Fibroblast of skin of right quadriceps (primary cell): ENCODE data around the gene HBEGF.

ENCODE experiments used
- DNase-seq: peaks from one replicate; pipeline ENCODE4 v3.0.0-alpha.2; 2013

Gene HBEGF

GRCh38 chr5:140346348-140347221 lies at the start of gene HBEGF:
Gene HBEGF, minus strand, starts transcription at chr5:140346603. Its CDS starts 275 bp downstream, at chr5:140346328.
- DNase-seq = peak; percentile 65

GRCh38 chr5:140393738-140394137 lies 47.3 kb upstream of the HBEGF start:
- no peak for DNase-seq

GRCh38 chr5:140391732-140392131 lies 45.3 kb upstream of the HBEGF start:
- no peak for DNase-seq

DNA sequence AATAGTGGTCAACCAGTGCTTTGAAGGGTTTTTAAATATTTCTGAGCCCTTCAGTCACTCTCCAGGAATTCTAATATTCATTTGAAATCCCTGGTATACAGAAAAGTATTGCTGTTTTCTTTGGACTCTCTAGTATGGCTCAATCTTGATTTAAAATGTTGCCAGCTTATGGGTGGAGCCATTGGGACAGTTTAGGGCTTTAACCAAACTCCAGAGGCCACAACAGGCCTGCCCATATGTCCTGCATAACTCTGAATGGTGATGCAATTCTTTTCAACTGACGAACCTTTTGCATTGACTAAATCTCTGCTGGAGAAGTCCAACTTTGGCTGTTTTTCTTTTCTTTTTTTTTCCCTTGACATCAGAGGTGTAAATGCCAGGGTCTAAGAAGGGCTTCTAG lies 44.9 kb upstream of the HBEGF start:
- no peak for DNase-seq

DNA sequence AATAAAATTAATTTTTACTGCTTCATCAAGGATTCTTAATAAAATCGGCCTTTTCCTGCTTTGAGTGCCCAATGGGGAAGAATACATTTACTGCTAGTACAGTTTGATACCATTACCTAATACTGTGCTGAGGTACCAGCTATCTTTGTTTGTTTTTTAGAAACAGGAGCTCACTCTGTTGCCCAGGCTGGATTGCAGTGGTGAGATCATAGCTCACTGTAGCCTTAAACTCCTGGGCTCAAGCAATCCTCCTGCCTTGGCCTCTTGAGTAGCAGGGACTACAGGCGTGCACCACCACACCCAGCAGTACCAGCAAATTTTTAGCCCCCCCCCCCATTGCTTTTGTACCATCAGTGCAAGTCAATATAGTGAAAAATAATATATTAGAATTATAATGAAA lies 41.6 kb upstream of the HBEGF start:
- DNase-seq = no peak

DNA sequence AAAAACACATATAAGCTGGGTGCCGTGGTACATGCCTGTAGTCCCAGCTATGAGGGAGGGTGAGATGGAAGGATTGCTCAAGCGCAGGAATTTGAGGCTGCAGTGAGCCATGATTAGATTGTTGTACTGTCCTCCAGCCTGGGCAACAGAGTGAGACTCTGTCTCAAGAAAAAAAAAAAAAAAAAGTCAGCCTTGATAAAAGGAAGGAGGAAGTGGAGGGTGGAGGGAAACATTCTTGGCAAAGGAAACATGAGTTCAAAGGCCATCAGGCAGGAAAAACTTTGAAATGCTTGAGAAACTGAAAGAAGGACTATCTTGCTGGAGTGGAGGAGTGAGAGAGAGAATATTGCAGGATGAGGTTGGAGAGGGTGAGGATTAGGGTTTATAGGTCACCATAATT lies 36.9 kb upstream of the HBEGF start:
- DNase-seq = no peak

DNA sequence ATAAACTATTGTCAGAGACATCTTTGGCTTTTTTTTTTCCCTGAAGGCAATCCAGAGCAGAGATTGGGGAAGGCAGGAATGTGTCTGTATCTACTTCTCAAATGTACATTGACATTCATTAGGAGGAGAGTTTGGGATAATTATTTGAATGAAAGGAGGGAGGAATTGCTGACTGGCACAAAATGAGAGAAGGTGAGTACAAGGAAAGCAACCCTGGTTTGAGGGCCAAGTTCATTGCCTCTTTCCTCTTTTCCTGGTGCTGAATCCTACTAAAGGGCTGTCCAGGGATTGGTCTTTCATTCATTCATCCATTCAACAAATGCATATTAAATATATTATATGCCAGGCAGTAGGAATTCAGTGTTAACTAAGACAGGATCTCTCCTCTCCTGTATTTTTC lies 36.5 kb upstream of the HBEGF start:
- DNase-seq = no peak

- no peak for DNase-seq
Observed at GRCh38 chr5:140381972-140382371, 35.6 kb upstream of the HBEGF start.

GRCh38 chr5:140381351-140381750 lies 34.9 kb upstream of the HBEGF start:
- no peak for DNase-seq

DNA sequence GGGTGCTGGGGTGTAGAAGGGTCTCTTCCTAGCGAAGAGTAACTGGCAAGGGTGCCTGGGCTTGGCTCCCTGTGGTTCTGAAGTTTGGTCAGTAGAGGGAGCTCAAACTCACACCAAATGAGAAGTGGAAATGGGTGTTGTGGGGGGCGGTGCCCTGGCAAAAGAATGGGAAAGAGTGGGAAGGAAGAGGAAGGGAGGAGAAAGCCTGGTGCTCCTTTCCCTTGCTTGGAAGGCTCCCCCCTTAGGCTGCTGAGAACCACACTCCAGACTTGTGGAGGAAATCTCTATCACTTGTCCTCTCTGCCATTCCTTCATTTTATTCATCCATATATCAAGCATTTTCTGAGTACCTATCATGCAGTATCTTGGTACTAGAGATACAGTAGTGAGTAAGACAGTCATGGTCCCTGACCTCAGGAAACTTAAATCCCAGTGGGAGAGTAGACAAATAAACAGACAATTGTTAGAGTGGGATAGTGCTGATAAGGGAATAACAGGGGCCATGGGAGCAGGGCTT lies 26.6 kb upstream of the HBEGF start:
- DNase-seq = peak; percentile 75

DNA sequence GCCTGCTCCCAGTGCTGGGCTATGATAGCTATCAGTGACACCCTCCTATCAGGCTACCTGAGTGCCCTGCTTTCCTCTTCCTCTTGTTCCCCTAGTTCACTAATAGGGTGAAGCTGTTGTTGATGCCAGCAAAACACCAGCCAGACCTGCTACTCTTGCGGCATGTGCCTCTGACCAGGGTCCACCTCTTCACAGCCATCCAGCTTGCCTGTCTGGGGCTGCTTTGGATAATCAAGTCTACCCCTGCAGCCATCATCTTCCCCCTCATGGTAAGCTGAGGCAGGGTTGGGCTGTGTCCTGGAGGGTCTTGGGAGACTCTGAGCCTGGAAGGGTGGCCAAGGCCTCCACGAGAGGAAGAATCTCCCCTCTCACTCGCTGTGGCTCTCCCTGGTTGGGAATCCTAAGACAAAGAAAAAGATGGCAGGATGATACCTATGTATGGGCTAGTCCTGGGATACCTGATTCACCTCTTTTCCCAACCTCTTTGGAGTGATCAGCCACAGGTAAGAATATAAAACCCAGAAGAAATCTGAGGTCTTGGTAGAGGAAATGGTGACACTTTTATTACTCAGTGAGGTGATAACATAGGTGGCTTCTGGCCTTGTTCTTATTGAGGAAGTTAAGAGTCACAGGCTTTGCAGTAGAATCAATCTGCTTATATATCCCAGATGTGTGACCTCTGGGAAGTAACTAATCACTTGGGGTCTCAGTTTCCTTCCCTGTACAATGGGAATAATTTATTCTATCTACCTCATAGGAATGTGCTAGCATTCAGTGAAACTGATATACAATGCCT lies 25.2 kb upstream of the HBEGF start:
- DNase-seq = no peak

DNA sequence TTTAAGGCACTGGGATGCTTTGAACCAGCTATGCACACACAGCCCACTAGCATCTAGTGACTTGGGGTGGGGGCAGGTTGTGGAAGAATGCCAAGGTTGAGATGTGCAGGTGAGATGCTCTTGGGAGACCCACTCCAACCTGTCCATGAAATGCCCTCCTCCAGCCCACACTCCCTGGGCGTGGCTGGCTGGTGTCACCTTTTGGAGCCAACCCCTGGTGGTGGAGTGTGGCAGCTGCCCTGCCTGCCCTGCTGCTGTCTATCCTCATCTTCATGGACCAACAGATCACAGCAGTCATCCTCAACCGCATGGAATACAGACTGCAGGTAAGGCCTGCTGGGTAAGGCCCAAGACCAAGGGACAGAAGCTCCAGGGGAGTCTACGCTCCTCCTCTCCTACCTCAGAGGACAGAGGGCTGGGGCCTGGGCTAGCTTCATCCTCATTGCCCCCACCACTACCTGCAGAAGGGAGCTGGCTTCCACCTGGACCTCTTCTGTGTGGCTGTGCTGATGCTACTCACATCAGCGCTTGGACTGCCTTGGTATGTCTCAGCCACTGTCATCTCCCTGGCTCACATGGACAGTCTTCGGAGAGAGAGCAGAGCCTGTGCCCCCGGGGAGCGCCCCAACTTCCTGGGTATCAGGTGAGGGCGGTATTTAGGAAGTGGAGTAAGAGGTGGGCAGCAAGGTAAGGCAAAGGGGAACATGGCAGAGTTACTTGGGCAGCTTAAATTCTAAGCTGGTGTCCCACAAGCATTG lies 21.0 kb upstream of the HBEGF start:
- DNase-seq = no peak

DNA sequence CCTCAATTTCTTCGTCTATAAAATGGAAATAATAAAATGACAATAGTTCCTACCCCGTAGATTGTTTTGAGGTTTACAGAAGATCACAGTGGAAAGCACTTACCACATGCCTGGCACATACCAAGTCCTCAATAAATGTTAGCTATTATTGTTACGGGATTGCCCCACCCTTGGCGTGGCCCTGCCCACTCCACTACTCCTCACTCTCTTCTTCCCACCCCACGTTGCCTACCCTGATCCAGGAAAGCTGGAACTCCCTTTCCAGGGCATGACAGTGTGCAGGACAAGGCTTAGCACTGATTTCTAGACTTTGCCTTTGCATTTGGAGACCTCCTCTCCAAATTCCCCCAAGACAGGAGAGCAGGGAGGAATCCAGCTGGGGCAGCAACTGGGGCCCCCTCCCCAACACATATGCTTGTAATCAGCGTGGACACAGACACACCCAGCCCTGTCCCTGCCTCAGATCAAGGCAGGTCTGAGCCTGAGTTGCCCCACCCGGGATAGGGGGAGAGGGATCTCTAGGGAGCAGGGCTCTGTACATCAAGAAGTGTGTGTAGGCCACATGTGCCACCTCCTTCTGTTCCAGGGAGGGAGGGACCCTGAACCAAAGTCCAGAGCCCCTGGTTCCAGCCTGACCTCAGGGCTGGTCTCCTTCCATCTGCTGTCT lies 20.3 kb upstream of the HBEGF start:
- no peak for DNase-seq

- no peak for DNase-seq
Observed at GRCh38 chr5:140365941-140366340, 19.5 kb upstream of the HBEGF start.

GRCh38 chr5:140365282-140365681 lies 18.9 kb upstream of the HBEGF start:
- no peak for DNase-seq

- DNase-seq = no peak
Observed at GRCh38 chr5:140364472-140364765, 18.0 kb upstream of the HBEGF start.

DNA sequence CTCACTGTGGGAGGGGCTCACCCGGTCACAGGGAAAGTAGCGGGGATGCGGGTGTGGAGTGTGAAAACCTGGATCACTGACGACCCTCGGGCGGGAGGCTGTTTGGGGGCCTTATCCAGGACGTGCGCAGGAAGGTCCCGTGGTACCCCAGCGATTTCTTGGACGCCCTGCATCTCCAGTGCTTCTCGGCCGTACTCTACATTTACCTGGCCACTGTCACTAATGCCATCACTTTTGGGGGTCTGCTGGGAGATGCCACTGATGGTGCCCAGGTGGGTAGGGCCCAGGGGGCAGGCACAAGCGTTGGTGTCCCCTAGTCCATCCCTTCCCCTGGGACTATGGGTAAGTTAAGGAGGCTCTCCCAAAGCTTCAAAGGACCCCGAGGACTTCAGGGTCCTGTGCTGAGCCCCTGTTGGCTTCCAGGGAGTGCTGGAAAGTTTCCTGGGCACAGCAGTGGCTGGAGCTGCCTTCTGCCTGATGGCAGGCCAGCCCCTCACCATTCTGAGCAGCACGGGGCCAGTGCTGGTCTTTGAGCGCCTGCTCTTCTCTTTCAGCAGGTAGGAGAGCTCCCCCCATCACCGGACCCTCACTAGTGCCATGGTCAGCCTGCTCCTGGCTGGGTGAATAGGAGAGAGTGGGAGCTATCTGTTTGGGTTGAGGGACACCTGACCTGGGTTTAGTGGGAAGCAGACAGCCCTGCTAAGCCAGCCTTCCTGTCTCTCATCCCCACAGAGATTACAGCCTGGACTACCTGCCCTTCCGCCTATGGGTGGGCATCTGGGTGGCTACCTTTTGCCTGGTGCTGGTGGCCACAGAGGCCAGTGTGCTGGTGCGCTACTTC lies 17.4 kb upstream of the HBEGF start:
- DNase-seq = no peak

DNA sequence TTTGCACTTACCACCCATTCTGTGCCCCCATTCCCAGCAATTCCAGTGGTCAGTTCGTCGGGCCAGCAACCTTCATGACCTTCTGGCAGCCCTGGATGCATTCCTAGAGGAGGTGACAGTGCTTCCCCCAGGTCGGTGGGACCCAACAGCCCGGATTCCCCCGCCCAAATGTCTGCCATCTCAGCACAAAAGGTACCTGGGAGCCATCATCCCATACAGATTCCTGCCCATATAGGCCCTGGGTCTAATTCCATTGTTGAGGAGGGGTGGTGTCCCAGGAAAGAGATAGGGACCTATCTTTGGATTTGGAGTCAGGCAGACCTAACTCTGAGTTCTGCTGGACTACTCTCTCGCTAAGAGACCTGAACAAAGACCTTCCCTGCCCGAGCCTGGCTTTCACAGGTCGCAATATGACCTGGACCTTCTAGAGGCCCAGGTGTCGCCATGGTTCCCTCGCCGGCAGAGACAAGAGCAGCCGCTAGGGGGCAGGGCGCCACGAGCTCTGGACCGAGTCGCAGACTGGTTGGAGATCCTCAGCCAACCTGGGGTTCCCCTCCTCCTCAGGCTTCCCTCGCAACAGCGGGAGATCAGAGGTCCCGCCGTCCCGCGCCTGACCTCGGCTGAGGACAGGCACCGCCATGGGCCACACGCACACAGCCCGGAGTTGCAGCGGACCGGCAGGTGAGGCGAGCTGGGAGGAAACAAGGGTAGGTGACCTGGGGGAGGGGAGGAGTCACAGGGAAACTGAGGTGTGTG lies 16.6 kb upstream of the HBEGF start:
- DNase-seq = peak; percentile 49

- DNase-seq = no peak
Observed at GRCh38 chr5:140362311-140362710, 15.9 kb upstream of the HBEGF start.

DNA sequence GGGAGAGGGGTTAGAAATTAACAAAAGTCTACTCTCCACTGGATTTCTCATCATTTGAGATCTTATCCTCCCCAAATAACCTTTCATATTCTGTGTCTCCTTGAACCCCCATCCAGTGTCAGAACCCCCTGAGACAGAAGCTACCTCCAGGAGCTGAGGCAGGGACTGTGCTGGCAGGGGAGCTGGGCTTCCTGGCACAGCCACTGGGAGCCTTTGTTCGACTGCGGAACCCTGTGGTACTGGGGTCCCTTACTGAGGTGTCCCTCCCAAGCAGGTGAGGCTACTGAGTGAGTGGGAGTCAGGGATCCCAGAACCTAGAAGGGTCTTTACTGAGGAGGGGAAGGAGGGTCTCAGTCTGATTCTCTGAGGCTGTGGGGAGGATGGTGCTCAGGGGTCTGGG lies 15.5 kb upstream of the HBEGF start:
- no peak for DNase-seq
